Mammary epithelial cell (primary cell): Measurements from ENCODE around the gene ZNF774.

Source experiments
- EZH2 ChIP-seq: IDR thresholded peaks from 2 replicates; pipeline ENCODE4 v1.6.1; 2012; ENCODE audit warnings: low read length, inconsistent platforms, borderline replicate concordance
- TF ChIP-seq, protein P1 (sequence below), 2 donors: IDR thresholded peaks in 1 of 2; conservative IDR thresholded peaks in 1 of 2; 2 replicates each; pipeline ENCODE4 v1.5.1; 2011 to 2012; ENCODE audit warnings: inconsistent platforms in 2 of 2, low read length in 2 of 2, mild to moderate bottlenecking in 2 of 2, control low read depth in 1 of 2, low read depth in 1 of 2; ENCODE audit not compliant: insufficient read depth in 1 of 2; ENCODE audit errors: extremely low read depth in 1 of 2

DNA sequence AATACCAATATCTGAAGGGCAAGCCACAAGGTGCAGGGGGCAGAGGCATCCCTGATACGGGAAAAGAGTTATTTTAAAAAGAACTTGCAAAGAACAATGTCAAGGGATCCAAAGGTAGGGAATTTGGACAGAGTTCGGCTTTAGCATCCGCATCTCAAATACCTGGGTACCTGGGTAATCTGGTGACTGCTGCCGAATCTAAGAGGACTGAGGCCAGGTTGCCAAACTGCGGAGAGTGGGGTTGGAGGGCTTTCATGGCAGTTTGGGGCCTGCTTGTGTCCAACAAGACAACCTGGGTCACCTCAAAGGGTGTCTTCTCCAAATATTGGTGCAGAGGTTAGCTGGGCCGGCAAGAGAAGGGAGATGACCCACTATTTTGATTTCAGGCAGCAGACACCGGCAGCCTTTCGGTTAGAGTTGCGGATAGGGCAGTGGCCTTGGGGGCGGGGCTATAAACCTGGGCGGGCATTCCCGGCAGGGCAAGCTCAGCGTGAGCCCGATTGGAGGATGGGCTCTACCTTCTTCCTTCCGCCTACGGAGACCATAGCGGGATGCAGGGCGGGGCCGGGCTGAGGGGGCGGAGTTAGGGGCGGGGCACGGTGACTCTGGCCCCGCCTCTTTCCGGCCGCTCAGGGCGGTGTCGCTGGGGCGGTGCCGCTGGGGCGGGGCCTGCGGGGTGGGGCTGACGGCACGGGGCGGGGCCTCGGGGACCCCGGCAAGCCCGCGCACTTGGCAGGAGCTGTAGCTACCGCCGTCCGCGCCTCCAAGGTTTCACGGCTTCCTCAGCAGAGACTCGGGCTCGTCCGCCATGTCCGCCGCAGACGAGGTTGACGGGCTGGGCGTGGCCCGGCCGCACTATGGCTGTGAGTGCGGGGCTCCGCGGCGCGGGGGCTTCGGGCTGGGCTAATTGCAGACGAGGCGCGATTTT, 35.7 kb downstream of the ZNF774 start, which contains the start of gene IQGAP1:
- TF ChIP-seq EZH2 = no peak
- TF ChIP-seq, protein P1, sequence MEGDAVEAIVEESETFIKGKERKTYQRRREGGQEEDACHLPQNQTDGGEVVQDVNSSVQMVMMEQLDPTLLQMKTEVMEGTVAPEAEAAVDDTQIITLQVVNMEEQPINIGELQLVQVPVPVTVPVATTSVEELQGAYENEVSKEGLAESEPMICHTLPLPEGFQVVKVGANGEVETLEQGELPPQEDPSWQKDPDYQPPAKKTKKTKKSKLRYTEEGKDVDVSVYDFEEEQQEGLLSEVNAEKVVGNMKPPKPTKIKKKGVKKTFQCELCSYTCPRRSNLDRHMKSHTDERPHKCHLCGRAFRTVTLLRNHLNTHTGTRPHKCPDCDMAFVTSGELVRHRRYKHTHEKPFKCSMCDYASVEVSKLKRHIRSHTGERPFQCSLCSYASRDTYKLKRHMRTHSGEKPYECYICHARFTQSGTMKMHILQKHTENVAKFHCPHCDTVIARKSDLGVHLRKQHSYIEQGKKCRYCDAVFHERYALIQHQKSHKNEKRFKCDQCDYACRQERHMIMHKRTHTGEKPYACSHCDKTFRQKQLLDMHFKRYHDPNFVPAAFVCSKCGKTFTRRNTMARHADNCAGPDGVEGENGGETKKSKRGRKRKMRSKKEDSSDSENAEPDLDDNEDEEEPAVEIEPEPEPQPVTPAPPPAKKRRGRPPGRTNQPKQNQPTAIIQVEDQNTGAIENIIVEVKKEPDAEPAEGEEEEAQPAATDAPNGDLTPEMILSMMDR (conservative IDR thresholded peaks at IDR 0.05 in 1 of 2, IDR thresholded peaks at IDR 0.05 in 1 of 2; ENCODE audit: extremely low read depth in 1 of 2, insufficient read depth in 1 of 2, low read depth in 1 of 2, low read length in 2 of 2) = no peak
